ENCODE data around the gene TAF4.

TAF4 gene

DNA sequence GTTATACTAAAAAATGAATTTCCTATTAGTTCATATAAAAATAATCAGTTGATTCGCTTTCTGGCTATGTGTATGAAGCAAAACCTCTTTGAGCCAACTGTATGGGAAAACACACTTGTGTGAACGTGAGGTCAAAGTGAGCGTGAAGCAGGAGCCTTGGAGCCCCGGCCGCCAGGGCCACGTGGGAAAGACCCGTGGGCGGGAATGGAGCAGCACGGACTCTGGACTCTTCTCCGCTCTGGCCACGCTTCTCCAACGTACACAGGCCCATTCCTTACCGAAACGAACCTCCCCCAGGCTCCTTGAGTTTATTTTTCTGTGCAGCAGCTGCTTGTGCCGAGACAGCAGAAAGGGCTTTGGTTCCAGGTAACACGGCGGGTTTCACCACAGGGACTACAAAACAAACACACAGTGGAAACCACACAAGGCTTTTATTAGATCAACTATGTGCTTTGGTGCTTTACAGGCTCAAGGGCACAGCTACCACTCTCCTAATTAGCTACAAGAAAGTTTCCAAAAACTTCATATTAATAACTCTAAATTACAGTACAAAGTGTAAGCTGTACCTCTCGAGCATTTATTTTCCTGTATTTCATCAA is 62.7 kb downstream of the TAF4 start:
- no peak overlapping the region for H3K4me3 ChIP-seq (ENCODE audit: low read length)
- TF ChIP-seq, protein P1, sequence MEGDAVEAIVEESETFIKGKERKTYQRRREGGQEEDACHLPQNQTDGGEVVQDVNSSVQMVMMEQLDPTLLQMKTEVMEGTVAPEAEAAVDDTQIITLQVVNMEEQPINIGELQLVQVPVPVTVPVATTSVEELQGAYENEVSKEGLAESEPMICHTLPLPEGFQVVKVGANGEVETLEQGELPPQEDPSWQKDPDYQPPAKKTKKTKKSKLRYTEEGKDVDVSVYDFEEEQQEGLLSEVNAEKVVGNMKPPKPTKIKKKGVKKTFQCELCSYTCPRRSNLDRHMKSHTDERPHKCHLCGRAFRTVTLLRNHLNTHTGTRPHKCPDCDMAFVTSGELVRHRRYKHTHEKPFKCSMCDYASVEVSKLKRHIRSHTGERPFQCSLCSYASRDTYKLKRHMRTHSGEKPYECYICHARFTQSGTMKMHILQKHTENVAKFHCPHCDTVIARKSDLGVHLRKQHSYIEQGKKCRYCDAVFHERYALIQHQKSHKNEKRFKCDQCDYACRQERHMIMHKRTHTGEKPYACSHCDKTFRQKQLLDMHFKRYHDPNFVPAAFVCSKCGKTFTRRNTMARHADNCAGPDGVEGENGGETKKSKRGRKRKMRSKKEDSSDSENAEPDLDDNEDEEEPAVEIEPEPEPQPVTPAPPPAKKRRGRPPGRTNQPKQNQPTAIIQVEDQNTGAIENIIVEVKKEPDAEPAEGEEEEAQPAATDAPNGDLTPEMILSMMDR (IDR thresholded peaks at IDR 0.05; ENCODE audit: insufficient read depth, low read depth, low read length, missing control alignments): no peak
- DNase-seq (ENCODE audit: low read depth): no peak

- TF ChIP-seq, protein P1 (IDR thresholded peaks at IDR 0.05; ENCODE audit: insufficient read depth, low read depth, low read length, missing control alignments): no peak
- no peak overlapping the region for H3K4me3 ChIP-seq (ENCODE audit: low read length)
- no peak for DNase-seq (ENCODE audit: low read depth)
Measured at GRCh38 chr20:62001178-62001715, 64.4 kb downstream of the TAF4 start.

GRCh38 chr20:61998343-61999121 is 67.1 kb downstream of the TAF4 start:
- H3K4me3 ChIP-seq (ENCODE audit: low read length): no peak overlapping the region
- TF ChIP-seq, protein P1 (IDR thresholded peaks at IDR 0.05; ENCODE audit: insufficient read depth, low read depth, low read length, missing control alignments): no peak
- no peak for DNase-seq (ENCODE audit: low read depth)

- DNase-seq (ENCODE audit: low read depth): no peak
- TF ChIP-seq, protein P1 (IDR thresholded peaks at IDR 0.05; ENCODE audit: insufficient read depth, low read depth, low read length, missing control alignments): no peak
- no peak overlapping the region for H3K4me3 ChIP-seq (ENCODE audit: low read length)
Measured at GRCh38 chr20:61997891-61998290, 67.8 kb downstream of the TAF4 start.

GRCh38 chr20:61997372-61997771 is 68.3 kb downstream of the TAF4 start:
- DNase-seq (ENCODE audit: low read depth): no peak
- no peak overlapping the region for H3K4me3 ChIP-seq (ENCODE audit: low read length)
- TF ChIP-seq, protein P1 (IDR thresholded peaks at IDR 0.05; ENCODE audit: insufficient read depth, low read depth, low read length, missing control alignments): no peak

GRCh38 chr20:61994546-61994945 is 71.1 kb downstream of the TAF4 start:
- no peak overlapping the region for H3K4me3 ChIP-seq (ENCODE audit: low read length)
- TF ChIP-seq, protein P1 (IDR thresholded peaks at IDR 0.05; ENCODE audit: insufficient read depth, low read depth, low read length, missing control alignments): no peak
- no peak for DNase-seq (ENCODE audit: low read depth)

Measured in epithelial cell of esophagus (primary cell).